Measurements from ENCODE around the gene LNPEP.

Gene LNPEP

GRCh38 chr5:96984506-96985192, 48.8 kb downstream of the LNPEP start:
- peaks cover 6% of the 10 kb centered on the region; the same call in 1 of the 2 replicates for H3K36me3 ChIP-seq (ENCODE audit: insufficient read depth, low read length)

GRCh38 chr5:96986450-96986849, 50.6 kb downstream of the LNPEP start:
- peaks cover 6% of the 10 kb centered on the region; the same call in 1 of the 2 replicates for H3K36me3 ChIP-seq (ENCODE audit: insufficient read depth, low read length)
- no peaks in the 10 kb centered on the region for H3K4me1 ChIP-seq (ENCODE audit: insufficient read depth, low read length)
- H3K9me3 ChIP-seq (ENCODE audit: control insufficient read depth, insufficient read depth, low read length), result no peaks in the 10 kb centered on the region
- no peak overlapping the region for H3K9ac ChIP-seq (ENCODE audit: low read depth, low read length)

More at GRCh38 chr5:96984506-96985192, 48.8 kb downstream of the LNPEP start:
- H3K4me1 ChIP-seq (ENCODE audit: insufficient read depth, low read length), result no peaks in the 10 kb centered on the region
- no peak overlapping the region for H3K9ac ChIP-seq (ENCODE audit: low read depth, low read length)
- H3K9me3 ChIP-seq (ENCODE audit: control insufficient read depth, insufficient read depth, low read length), result no peaks in the 10 kb centered on the region

GRCh38 chr5:96990102-96990501, 54.2 kb downstream of the LNPEP start:
- no peak overlapping the region for H3K9ac ChIP-seq (ENCODE audit: low read depth, low read length)
- H3K9me3 ChIP-seq (ENCODE audit: control insufficient read depth, insufficient read depth, low read length), result no peaks in the 10 kb centered on the region
- H3K4me1 ChIP-seq (ENCODE audit: insufficient read depth, low read length), result no peaks in the 10 kb centered on the region
- H3K36me3 ChIP-seq (ENCODE audit: insufficient read depth, low read length), result peaks cover 3% of the 10 kb centered on the region; the same call in 1 of the 2 replicates

GRCh38 chr5:96991708-96992107, 55.8 kb downstream of the LNPEP start:
- Histone ChIP-seq H3K9ac (ENCODE audit: low read depth, low read length) (no peak overlapping the region), H3K9me3 (ENCODE audit: control insufficient read depth, insufficient read depth, low read length) (no peaks in the 10 kb centered on the region), H3K4me1 (ENCODE audit: insufficient read depth, low read length) (no peaks in the 10 kb centered on the region), H3K36me3 (ENCODE audit: insufficient read depth, low read length) (no peaks in the 10 kb centered on the region)

- no peaks in the 10 kb centered on the region for H3K36me3 ChIP-seq (ENCODE audit: insufficient read depth, low read length)
These were observed 57.9 kb downstream of the LNPEP start for GRCh38 chr5:96993760-96994159.

GRCh38 chr5:96994493-96994892, 58.6 kb downstream of the LNPEP start:
- no peaks in the 10 kb centered on the region for H3K9me3 ChIP-seq (ENCODE audit: control insufficient read depth, insufficient read depth, low read length)

More at GRCh38 chr5:96993760-96994159, 57.9 kb downstream of the LNPEP start:
- no peaks in the 10 kb centered on the region for H3K4me1 ChIP-seq (ENCODE audit: insufficient read depth, low read length)
- H3K9me3 ChIP-seq (ENCODE audit: control insufficient read depth, insufficient read depth, low read length), result no peaks in the 10 kb centered on the region
- H3K9ac ChIP-seq (ENCODE audit: low read depth, low read length), result no peak overlapping the region

GRCh38 chr5:96995419-96995818, 59.5 kb downstream of the LNPEP start:
- Histone ChIP-seq H3K4me1 (ENCODE audit: insufficient read depth, low read length) (no peaks in the 10 kb centered on the region), H3K9me3 (ENCODE audit: control insufficient read depth, insufficient read depth, low read length) (no peaks in the 10 kb centered on the region), H3K9ac (ENCODE audit: low read depth, low read length) (no peak overlapping the region), H3K36me3 (ENCODE audit: insufficient read depth, low read length) (no peaks in the 10 kb centered on the region)

More at GRCh38 chr5:96994493-96994892, 58.6 kb downstream of the LNPEP start:
- Histone ChIP-seq H3K4me1 (ENCODE audit: insufficient read depth, low read length) (no peaks in the 10 kb centered on the region), H3K9ac (ENCODE audit: low read depth, low read length) (no peak overlapping the region), H3K36me3 (ENCODE audit: insufficient read depth, low read length) (no peaks in the 10 kb centered on the region)

- Histone ChIP-seq H3K36me3 (ENCODE audit: insufficient read depth, low read length) (no peaks in the 10 kb centered on the region), H3K4me1 (ENCODE audit: insufficient read depth, low read length) (no peaks in the 10 kb centered on the region), H3K9ac (ENCODE audit: low read depth, low read length) (no peak overlapping the region), H3K9me3 (ENCODE audit: control insufficient read depth, insufficient read depth, low read length) (no peaks in the 10 kb centered on the region)
These were observed 61.5 kb downstream of the LNPEP start for GRCh38 chr5:96997265-96997859.

- H3K36me3 ChIP-seq (ENCODE audit: insufficient read depth, low read length), result no peaks in the 10 kb centered on the region
These were observed 64.0 kb downstream of the LNPEP start for GRCh38 chr5:96999856-97000255.

GRCh38 chr5:97000391-97000790, 64.5 kb downstream of the LNPEP start:
- Histone ChIP-seq H3K9me3 (ENCODE audit: control insufficient read depth, insufficient read depth, low read length) (no peaks in the 10 kb centered on the region), H3K9ac (ENCODE audit: low read depth, low read length) (no peak overlapping the region), H3K36me3 (ENCODE audit: insufficient read depth, low read length) (no peaks in the 10 kb centered on the region), H3K4me1 (ENCODE audit: insufficient read depth, low read length) (no peaks in the 10 kb centered on the region)

More at GRCh38 chr5:96999856-97000255, 64.0 kb downstream of the LNPEP start:
- H3K9me3 ChIP-seq (ENCODE audit: control insufficient read depth, insufficient read depth, low read length), result no peaks in the 10 kb centered on the region
- H3K9ac ChIP-seq (ENCODE audit: low read depth, low read length), result no peak overlapping the region
- no peaks in the 10 kb centered on the region for H3K4me1 ChIP-seq (ENCODE audit: insufficient read depth, low read length)

GRCh38 chr5:97002983-97003382, 67.1 kb downstream of the LNPEP start:
- H3K9ac ChIP-seq (ENCODE audit: low read depth, low read length), result no peak overlapping the region
- no peaks in the 10 kb centered on the region for H3K36me3 ChIP-seq (ENCODE audit: insufficient read depth, low read length)
- no peaks in the 10 kb centered on the region for H3K9me3 ChIP-seq (ENCODE audit: control insufficient read depth, insufficient read depth, low read length)
- H3K4me1 ChIP-seq (ENCODE audit: insufficient read depth, low read length), result peaks cover 7% of the 10 kb centered on the region; the same call in 1 of the 2 replicates

GRCh38 chr5:97004423-97005060, 68.7 kb downstream of the LNPEP start:
- Histone ChIP-seq H3K9ac (ENCODE audit: low read depth, low read length) (no peak overlapping the region), H3K36me3 (ENCODE audit: insufficient read depth, low read length) (no peaks in the 10 kb centered on the region), H3K9me3 (ENCODE audit: control insufficient read depth, insufficient read depth, low read length) (no peaks in the 10 kb centered on the region), H3K4me1 (ENCODE audit: insufficient read depth, low read length) (peaks cover 7% of the 10 kb centered on the region; the same call in 1 of the 2 replicates)

- H3K36me3 ChIP-seq (ENCODE audit: insufficient read depth, low read length), result no peaks in the 10 kb centered on the region
- peaks cover 7% of the 10 kb centered on the region; the same call in 1 of the 2 replicates for H3K4me1 ChIP-seq (ENCODE audit: insufficient read depth, low read length)
- no peaks in the 10 kb centered on the region for H3K9me3 ChIP-seq (ENCODE audit: control insufficient read depth, insufficient read depth, low read length)
- no peak overlapping the region for H3K9ac ChIP-seq (ENCODE audit: low read depth, low read length)
These were observed 70.7 kb downstream of the LNPEP start for GRCh38 chr5:97006454-97007060.

- Histone ChIP-seq H3K4me1 (ENCODE audit: insufficient read depth, low read length) (peaks cover 7% of the 10 kb centered on the region; the same call in 1 of the 2 replicates), H3K9me3 (ENCODE audit: control insufficient read depth, insufficient read depth, low read length) (no peaks in the 10 kb centered on the region), H3K9ac (ENCODE audit: low read depth, low read length) (no peak overlapping the region), H3K36me3 (ENCODE audit: insufficient read depth, low read length) (no peaks in the 10 kb centered on the region)
These were observed 73.5 kb downstream of the LNPEP start for GRCh38 chr5:97009212-97009898.

Data from ES-I3 (cell line).